Neutrophil (primary cell): ENCODE results near the gene GNAI3.
A peak's percentile ranks its signal among the peaks of the same experiment; 100 is the strongest.

Source experiments
- H3K27ac ChIP-seq: fragments of 200-600 bp; sonication (generic); 2 replicates; pipeline ENCODE4 v1.5.1; 2016; ENCODE audit warnings: mild to moderate bottlenecking, moderate library complexity
- H3K27me3 ChIP-seq: fragments of 200-600 bp; sonication (generic); 2 replicates; pipeline ENCODE4 v1.6.0; 2016; ENCODE audit warnings: mild to moderate bottlenecking
- H3K36me3 ChIP-seq: fragments of 200-600 bp; sonication (generic); 2 replicates; pipeline ENCODE4 v1.5.1; 2017
- H3K4me1 ChIP-seq, 2 experiments: fragments of 200-600 bp in 1 of 2; sonication (generic) in 1 of 2; 1 replicate in 1 of 2; 2 replicates in 1 of 2; pipeline versions ENCODE4 v1.5.1 to v1.6.1; 2013 to 2016; ENCODE audit warnings: low read depth in 1 of 2, low read length in 1 of 2, mild to moderate bottlenecking in 1 of 2, moderate library complexity in 1 of 2; ENCODE audit not compliant: control insufficient read depth in 1 of 2, insufficient read depth in 1 of 2
- H3K4me3 ChIP-seq, 2 experiments: fragments of 200-600 bp in 1 of 2; sonication (generic) in 1 of 2; 1 replicate in 1 of 2; 2 replicates in 1 of 2; pipeline ENCODE4 v1.5.1; 2013 to 2016; ENCODE audit warnings: low read depth in 1 of 2, low read length in 1 of 2, mild to moderate bottlenecking in 1 of 2, moderate library complexity in 1 of 2
- H3K9me3 ChIP-seq: fragments of 200-600 bp; sonication (generic); 2 replicates; pipeline ENCODE4 v1.5.1; 2016
- TF ChIP-seq, protein P1 (sequence below): fragments of 200-600 bp; sonication (generic); IDR thresholded peaks from 2 replicates; pipeline ENCODE4 v1.5.1; 2016; ENCODE audit warnings: antibody characterized with exemption

The GNAI3 gene

GRCh38 chr1:109655615-109656519 is 107.5 kb downstream of the GNAI3 start, which contains the start of gene GSTM4:
GSTM4 (plus strand) TSS chr1:109656099; CDS start chr1:109656390, 291 bp downstream.
- Histone ChIP-seq H3K27ac (no peak within 1 kb of the TSS), H3K4me1 (peaks cover 6 to 12% of the 10 kb centered on the region in 2 experiments), H3K36me3 (no peaks in the 10 kb centered on the region), H3K9me3 (no peaks in the 10 kb centered on the region), H3K4me3 (peak within 1 kb of the TSS; percentile 80 to 85), H3K27me3 (peaks cover 29% of the 10 kb centered on the region)
- TF ChIP-seq, protein P1, sequence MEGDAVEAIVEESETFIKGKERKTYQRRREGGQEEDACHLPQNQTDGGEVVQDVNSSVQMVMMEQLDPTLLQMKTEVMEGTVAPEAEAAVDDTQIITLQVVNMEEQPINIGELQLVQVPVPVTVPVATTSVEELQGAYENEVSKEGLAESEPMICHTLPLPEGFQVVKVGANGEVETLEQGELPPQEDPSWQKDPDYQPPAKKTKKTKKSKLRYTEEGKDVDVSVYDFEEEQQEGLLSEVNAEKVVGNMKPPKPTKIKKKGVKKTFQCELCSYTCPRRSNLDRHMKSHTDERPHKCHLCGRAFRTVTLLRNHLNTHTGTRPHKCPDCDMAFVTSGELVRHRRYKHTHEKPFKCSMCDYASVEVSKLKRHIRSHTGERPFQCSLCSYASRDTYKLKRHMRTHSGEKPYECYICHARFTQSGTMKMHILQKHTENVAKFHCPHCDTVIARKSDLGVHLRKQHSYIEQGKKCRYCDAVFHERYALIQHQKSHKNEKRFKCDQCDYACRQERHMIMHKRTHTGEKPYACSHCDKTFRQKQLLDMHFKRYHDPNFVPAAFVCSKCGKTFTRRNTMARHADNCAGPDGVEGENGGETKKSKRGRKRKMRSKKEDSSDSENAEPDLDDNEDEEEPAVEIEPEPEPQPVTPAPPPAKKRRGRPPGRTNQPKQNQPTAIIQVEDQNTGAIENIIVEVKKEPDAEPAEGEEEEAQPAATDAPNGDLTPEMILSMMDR: no peak

GRCh38 chr1:109657395-109657794 is 109.0 kb downstream of the GNAI3 start:
- H3K4me1 ChIP-seq: peaks cover 6 to 12% of the 10 kb centered on the region in 2 experiments
- H3K27me3 ChIP-seq: peaks cover 21% of the 10 kb centered on the region
- TF ChIP-seq, protein P1: no peak

DNA sequence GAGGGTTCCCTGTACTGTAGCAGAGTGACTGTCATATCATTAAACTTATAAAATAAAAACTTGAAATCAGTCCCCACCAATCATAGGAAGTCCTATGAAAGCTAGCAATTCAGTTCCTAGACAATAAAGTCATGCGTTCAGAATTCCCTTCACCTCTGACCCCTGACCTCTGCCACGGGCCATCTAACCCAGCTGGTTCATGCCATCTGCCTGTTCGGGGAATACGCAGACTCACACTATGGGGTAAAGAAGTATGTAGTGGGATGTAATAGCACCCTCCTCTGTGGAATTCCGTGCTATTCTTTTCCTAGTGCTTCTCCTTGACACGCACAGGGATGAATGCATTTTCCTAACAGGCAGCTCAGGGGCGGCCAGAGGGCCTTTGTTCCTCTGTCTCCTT is 109.6 kb downstream of the GNAI3 start:
- Histone ChIP-seq H3K4me1 (peaks cover 6 to 12% of the 10 kb centered on the region in 2 experiments), H3K9me3 (no peaks in the 10 kb centered on the region), H3K4me3 (no peak overlapping the region), H3K27ac (no peak overlapping the region), H3K27me3 (peaks cover 19% of the 10 kb centered on the region), H3K36me3 (no peaks in the 10 kb centered on the region)
- TF ChIP-seq, protein P1: no peak

More at GRCh38 chr1:109657395-109657794, 109.0 kb downstream of the GNAI3 start:
- no peak overlapping the region for H3K4me3 ChIP-seq
- H3K27ac ChIP-seq: no peak overlapping the region
- H3K9me3 ChIP-seq: no peaks in the 10 kb centered on the region
- H3K36me3 ChIP-seq: no peaks in the 10 kb centered on the region

- Histone ChIP-seq H3K36me3 (no peaks in the 10 kb centered on the region), H3K9me3 (no peaks in the 10 kb centered on the region), H3K27me3 (peaks cover 14% of the 10 kb centered on the region), H3K4me3 (no peak overlapping the region), H3K4me1 (peaks cover 6 to 12% of the 10 kb centered on the region in 2 experiments), H3K27ac (no peak overlapping the region)
- TF ChIP-seq, protein P1: no peak
Measured at GRCh38 chr1:109658533-109659042, 110.2 kb downstream of the GNAI3 start.

- Histone ChIP-seq H3K9me3 (no peaks in the 10 kb centered on the region), H3K27ac (no peak overlapping the region), H3K4me1 (peaks cover 6 to 12% of the 10 kb centered on the region in 2 experiments), H3K27me3 (peaks cover 14% of the 10 kb centered on the region), H3K4me3 (no peak overlapping the region), H3K36me3 (no peaks in the 10 kb centered on the region)
- TF ChIP-seq, protein P1: no peak
Measured at GRCh38 chr1:109659145-109659544, 110.7 kb downstream of the GNAI3 start.
